NCI-H2029 (cell line): Measurements from ENCODE around the gene NFX1.

ENCODE experiments used
- DNase-seq: peaks from one replicate; lab custom pipeline; 2025; lab: John Stamatoyannopoulos, UW

NFX1 gene

GRCh38 chr9:33290247-33291030 lies at the start of gene NFX1:
TSS of gene NFX1 (plus strand) at chr9:33290516. CDS start at chr9:33290573, 57 bp downstream.
- DNase-seq = peak; percentile 98

DNA sequence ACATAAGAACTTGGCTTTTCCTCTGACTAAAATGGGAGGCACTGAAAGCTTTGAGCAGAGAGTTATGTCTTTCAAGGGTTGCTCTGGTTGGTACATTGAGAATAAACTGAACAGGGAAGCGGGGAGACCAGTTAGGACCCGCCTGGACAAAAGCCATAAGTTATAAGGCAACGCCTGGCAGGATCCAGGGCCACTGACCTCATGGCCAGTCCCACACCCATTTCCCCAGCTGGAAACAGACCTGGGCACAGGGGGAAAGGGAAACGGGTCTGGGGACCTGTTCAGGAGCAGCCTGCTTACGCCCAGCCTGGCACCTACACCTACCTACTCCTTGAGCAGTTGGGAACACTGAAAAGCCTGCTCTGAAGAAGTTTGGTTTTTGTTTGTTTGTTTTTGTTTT lies 49.0 kb upstream of the NFX1 start:
- DNase-seq = no peak

DNA sequence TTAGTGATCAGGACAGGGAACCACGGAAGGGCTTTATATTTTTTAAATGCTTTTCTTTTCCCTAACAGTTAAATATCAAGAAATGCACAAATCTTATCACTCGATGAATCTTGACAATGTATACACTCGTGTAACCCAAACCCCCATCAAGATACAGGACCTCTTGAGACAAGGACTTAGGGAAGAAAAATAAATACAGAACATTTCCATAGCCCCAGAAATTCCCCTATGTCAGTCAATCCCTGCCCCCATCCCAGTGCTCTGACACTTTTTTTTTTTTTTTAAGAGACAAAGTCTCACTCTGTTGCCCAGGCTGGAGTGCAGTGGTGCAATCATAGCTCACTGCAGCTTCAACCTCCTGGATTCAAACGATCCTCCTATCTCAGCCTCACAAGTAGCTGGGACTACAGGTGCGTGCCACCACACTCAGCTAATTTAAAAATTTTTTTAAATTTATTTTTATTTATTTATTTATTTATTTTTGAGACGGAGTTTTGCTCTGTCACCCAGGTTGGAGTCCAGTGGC lies 47.6 kb upstream of the NFX1 start:
- DNase-seq = no peak

DNA sequence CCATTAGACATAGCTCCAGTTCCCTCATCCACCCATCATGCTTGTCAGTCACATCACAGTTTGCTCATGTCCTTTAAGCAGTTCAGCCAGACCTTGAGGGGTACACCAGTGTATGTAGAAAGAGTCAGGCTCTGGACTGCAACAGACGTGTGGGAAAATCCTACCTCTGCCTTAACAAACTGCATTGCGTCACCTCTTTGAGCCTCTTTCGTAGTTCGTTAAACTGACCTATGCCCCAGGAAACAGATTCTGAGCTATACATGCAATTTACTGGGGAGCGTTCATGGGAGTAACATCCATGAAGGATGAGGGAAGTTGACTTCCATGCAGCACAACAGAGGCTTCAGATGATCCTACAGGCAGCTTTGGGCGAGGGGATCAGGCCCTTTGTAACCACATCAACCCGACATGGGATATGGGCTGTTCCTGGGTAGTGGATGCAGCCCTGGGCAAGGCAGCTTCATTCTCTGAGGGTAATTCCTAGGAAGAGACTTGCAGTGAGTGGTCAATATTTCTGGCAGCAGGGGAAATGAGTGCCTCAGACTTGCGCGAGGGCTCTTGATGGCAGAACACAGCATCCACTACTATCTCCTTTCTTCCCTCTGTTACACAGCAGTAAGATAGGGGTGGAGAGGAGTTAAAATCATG lies 46.1 kb upstream of the NFX1 start:
- no peak for DNase-seq

- no peak for DNase-seq
These were observed 45.0 kb upstream of the NFX1 start for GRCh38 chr9:33245341-33245740.

DNA sequence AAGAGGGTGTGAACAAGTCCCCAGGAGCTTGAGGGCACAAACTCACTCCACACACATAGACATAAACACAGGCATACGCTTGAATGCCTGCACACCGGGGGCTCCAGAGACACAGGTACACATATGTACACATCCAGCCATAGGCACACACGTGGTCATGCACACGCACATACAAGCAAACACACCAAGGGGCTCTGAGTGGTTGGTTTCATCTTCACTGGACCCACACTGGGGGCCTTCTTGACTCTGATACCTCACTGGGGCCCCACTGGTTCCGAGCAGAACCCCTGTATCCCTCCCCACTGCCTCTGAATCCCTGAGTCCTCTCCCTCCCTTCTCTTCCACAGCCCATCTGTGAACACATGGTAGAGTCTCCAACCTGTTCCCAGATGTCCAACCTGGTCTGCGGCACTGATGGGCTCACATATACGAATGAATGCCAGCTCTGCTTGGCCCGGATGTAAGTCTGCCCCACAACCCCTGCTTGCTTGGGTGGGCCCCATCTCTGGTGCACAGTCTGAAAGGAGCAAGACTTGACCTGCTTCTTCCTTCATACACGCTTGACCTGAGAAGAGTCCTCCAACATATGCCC lies 44.0 kb upstream of the NFX1 start:
- DNase-seq = no peak

GRCh38 chr9:33248606-33249005 lies 41.7 kb upstream of the NFX1 start:
- no peak for DNase-seq

DNA sequence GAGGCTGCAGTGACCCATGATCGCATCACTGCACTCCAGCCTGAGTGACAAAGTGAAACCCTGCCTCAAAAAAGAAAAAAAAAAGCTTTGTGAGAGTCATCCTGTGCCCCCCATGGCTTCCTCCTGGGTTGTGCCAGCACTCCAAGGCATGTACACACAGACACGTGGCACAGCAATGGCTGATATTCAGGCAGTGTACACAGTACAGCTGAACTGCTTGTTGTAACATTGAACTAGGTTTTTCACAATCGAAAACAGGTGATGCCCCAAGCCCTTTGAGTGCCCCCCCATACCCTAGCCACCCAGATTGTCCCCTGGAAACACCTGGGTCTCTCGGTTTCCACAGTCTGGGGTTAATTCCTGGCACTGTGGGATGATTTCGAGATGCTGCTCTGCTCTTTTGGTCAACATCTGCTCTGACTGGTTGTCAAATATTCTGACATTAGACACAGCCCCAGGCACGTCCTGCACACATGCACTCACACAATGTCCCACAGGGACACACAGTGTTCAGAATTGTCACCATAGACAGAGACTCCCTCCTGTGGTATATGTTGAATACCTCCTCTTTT lies 41.1 kb upstream of the NFX1 start:
- DNase-seq = no peak

GRCh38 chr9:33249983-33250382 lies 40.3 kb upstream of the NFX1 start:
- no peak for DNase-seq

DNA sequence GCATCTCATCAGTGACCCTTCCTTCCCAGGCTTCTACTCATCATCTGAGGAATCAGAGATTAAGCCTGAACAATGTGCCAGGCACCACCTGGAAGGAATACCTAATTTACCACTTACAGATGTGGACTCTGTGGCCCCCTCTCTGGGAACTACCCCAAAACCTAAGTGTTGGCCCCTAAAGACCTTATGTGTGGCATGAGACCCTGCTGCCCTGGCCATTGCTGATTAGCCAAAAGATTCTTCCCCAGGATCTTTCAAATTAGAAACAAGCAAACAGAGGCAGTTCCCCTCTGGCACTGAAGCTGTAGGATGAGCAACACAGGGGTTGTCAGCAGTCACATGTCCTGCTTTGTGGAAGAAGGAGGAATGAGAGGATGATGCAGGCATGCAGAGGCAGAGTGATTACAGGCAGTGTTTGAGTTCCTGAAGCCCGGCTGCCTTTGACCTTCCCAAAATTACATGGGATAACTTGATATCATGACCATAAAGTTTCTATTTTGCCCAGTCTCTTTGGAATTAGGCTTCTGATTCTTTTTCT lies 39.8 kb upstream of the NFX1 start:
- no peak for DNase-seq

DNA sequence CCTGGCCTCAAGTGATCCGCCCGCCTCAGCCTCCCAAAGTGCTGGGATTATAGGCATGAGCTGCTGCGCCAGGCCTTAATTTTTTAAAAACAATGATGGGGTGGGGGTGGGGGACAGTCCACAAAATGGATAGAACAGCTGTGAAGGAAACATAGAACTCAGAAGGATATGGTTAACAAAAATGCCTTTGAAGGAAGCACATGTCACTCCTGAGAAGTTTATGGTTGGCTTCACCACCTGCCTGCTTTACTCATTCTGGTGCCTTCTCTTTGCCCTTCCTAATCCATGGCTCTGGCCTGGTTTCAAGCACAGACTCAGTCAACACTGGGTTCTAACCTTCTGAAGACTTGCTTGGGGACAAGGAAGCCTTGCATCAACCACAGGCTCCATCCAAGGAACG lies 36.1 kb upstream of the NFX1 start:
- DNase-seq = no peak

DNA sequence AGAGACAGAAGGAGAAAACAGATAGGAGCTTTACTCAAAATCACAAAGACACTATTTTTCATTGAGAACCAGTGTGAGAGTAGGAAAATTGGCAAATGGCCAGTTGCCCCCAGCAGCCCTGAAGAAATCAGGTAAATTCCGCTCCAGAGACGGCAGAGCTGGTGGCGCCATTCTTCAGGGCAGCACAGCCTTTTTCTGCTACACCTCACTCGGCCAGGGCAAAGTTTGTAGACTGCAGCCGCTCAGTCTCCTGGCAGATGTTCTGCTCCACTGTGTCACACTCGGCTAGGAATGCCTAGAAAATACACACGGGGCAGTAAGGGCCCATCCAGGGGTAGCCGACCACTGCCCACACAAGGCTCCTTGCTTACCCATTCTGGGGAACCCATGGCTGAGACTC lies 35.3 kb upstream of the NFX1 start:
- DNase-seq = no peak

- DNase-seq = no peak
These were observed 34.8 kb upstream of the NFX1 start for GRCh38 chr9:33255471-33255870.

- DNase-seq = no peak
These were observed 34.1 kb upstream of the NFX1 start for GRCh38 chr9:33256236-33256635.

DNA sequence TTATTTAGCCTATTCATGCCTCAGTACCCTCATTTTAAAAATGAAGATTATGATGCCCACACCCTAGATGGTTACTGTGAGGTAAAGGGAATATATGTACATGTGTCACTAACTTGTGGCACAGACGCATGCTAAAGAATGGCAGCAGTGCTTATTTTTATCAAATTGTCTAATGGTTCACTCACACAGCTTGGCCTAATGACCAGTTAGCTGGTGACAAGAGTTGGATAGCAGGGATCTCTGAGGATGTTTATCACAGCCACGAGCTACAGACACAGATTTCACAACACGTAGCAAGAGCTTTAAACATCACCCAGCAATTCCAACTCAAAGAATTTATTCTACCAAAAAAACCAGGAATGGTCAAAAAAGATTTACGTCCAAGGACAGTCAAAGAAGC lies 33.0 kb upstream of the NFX1 start:
- no peak for DNase-seq

- no peak for DNase-seq
These were observed 29.9 kb upstream of the NFX1 start for GRCh38 chr9:33260372-33260771.

GRCh38 chr9:33263131-33264002 lies 26.9 kb upstream of the NFX1 start:
- DNase-seq = no peak

DNA sequence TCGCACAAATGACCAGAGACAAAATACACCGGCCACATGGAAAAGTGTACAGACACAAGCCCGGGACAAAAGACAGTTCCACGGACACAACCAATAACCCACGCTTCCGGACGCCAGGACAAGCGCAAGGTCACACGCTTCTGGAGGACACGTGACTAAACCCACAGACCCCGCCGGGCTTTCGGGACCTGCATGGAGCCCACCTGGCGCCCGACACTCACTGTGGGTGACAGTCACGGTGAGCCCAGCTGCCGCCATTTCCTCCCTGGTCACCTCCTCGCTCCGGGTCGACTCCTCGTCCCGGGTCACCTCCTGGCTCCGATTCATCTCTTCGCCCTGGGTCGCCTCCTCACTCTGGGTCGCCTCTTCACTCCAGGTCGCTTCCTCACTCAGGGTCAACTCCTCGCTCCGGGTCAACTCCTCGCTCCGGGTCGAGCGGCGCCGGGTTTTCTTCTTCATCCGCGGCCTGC lies 26.3 kb upstream of the NFX1 start:
- no peak for DNase-seq

DNA sequence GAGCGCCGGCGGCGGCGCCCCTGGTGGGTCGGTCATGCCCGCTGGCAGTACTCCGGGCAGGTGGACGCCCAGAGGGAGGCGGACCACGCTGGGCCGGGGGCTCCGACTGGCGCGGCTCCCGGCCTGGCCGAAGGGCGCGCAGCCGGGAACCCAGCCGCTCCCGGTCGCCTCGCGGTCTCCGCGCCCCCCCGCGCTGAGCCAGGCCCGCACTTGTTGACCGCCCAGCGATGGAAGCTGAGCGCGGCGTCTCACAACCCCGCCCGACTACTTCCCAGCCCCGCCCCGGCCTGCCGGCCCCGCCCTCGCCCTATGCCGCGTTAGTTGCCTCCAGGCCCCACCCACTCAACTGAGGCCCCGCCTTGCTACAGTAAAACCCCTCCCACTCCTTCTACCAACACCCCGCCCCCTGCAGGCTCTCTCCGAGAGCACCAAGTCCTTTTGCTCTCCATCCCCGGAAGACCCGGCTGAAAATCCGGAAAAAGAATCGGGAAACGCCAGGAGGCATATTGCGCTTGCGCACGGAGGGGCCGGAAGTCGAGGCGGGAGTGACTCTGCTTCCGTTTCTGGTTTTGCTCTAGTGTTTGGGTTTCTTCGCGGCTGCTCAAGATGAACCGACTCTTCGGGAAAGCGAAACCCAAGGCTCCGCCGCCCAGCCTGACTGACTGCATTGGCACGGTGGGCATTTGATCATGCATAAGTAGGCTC lies 25.7 kb upstream of the NFX1 start, which contains the start of the genes BAG1 and CHMP5:
BAG1 (minus strand) TSS at position 236 of the 705 bp plus-strand sequence.
CHMP5 (plus strand) TSS at position 577 of the 705 bp plus-strand sequence; CDS start at position 607, 30 bp downstream.
- DNase-seq = peak; percentile 99

DNA sequence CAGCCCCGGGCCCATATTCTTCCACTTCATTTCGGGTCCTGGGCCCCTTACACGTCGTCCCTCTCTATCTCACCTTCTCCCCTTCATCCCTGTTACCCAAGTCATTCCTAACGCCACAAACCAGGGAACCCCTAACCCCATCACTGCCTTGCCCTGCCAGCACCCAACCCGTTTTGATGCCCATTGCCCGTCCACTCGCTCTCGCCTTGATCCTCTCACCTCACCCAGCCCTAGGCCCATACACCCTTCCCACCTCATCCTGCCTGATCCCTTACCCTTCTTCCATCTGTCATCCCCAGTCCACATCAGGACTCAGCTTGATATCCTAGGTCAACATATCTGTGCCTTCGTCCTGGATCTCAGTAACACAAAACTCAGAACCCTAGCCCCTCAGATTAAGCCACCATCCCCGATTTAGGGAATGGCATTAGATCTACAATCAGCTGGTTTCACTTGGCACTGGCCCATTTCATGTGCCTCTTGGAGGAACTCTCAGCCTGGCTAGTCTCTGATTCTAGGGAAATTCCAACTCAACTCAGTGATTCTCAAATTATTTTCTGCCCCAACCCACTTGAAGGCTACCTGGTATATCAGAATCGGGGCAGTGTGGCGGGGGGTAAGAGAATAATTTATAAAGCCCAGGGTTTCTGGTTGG lies 25.0 kb upstream of the NFX1 start:
- DNase-seq = no peak
